Thyroid gland (tissue), 4 donors: ENCODE measurements around the gene IGF2R. TPM values are rescaled to one million over a fixed set of nuclear protein-coding genes. Genes with fewer than 3 reads are reported as not detected.
"Not testable (repeated sequence)": the region's sequence is repeated elsewhere in the genome, so short reads cannot be mapped to it uniquely, and the experiment has no call there.

ENCODE experiments used
- DNase-seq, 2 donors: peaks; one replicate each; pipeline ENCODE4 v3.0.0-alpha.2; 2019
- H3K27ac ChIP-seq, 3 donors: fragments of 200-600 bp; sonication (generic); 1 replicate in 2 of 3; 2 replicates in 1 of 3; pipeline ENCODE4 v1.5.1; 2016 to 2019; ENCODE audit warnings: mild to moderate bottlenecking in 1 of 3, moderate library complexity in 1 of 3
- H3K27me3 ChIP-seq: fragments of 200-600 bp; sonication (generic); one replicate; pipeline ENCODE4 v1.5.1; 2019
- H3K36me3 ChIP-seq, 2 donors: fragments of 200-600 bp; sonication (generic); one replicate each; pipeline ENCODE4 v1.5.1; 2016 to 2019
- H3K4me1 ChIP-seq, 2 donors: fragments of 200-600 bp; sonication (generic); one replicate each; pipeline ENCODE4 v1.5.1; 2017 to 2019
- H3K4me3 ChIP-seq, 3 donors: fragments of 200-600 bp; sonication (generic); replicated peaks in 1 of 3; 1 replicate in 2 of 3; 2 replicates in 1 of 3; pipeline ENCODE4 v1.5.1; 2016; ENCODE audit warnings: mild to moderate bottlenecking in 1 of 3
- H3K9me3 ChIP-seq: fragments of 200-600 bp; sonication (generic); one replicate; pipeline ENCODE4 v1.5.1; 2017
- CTCF ChIP-seq, 6 experiments: fragments of 200-600 bp in 3 of 6; fragments of 450-650 bp in 3 of 6; sonication (generic) in 3 of 6; IDR thresholded peaks; one replicate each; pipeline ENCODE4 v1.5.1; 2016 to 2019; ENCODE audit warnings: antibody characterized with exemption in 6 of 6, mild to moderate bottlenecking in 2 of 6, inconsistent platforms in 1 of 6, moderate library complexity in 1 of 6
- POLR2A ChIP-seq, 2 donors: fragments of 450-650 bp; IDR thresholded peaks; one replicate each; pipeline ENCODE4 v1.6.1; 2017; ENCODE audit warnings: antibody characterized with exemption in 2 of 2, mild to moderate bottlenecking in 2 of 2, moderate library complexity in 1 of 2
- WGBS, 2 donors: methylation state at CpG; one replicate each; pipeline ENCODE4 v1.1.5; 2017; 5-methylcytosine and 5-hydroxymethylcytosine counted together
- intact Hi-C: fragments of 100-400 bp; cut with DNase I; formaldehyde crosslinking; loops from one replicate; pipeline ENCODE4 v1.15.1; 2023
- total RNA-seq, 4 donors: library from RNA; depleted of rRNA; stranded (reverse); fragments of >200 nt; gene quantifications; one replicate each; pipeline ENCODE4 v1.2.3, GENCODE V29; 2016

IGF2R gene
- total RNA-seq, 4 donors from 2014 or later = 82.1 to 104 (median 94.2) TPM

GRCh38 chr6:160122744-160123143 lies 153.9 kb downstream of the IGF2R start:
- Histone ChIP-seq H3K27ac (no peak overlapping the region), H3K36me3 (no peaks in the 10 kb centered on the region), H3K4me3 (no peak overlapping the region), H3K9me3 (no peaks in the 10 kb centered on the region), H3K27me3 (no peaks in the 10 kb centered on the region), H3K4me1 (no peaks in the 10 kb centered on the region)
- intact Hi-C loops = no loop called here
- TF ChIP-seq POLR2A (IDR thresholded peaks at IDR 0.05) (no peak), CTCF (IDR thresholded peaks at IDR 0.05) (no peak)
- DNase-seq = no peak
- 98 to 99% methylated on average over 5 of the region's 5 CpGs for WGBS, 2 donors

- no peak for DNase-seq
- Histone ChIP-seq H3K27ac (no peak overlapping the region), H3K4me1 (no peaks in the 10 kb centered on the region), H3K9me3 (no peaks in the 10 kb centered on the region), H3K4me3 (no peak overlapping the region), H3K36me3 (no peaks in the 10 kb centered on the region), H3K27me3 (no peaks in the 10 kb centered on the region)
- 94 to 98% methylated on average over 2 of the region's 2 CpGs for WGBS, 2 donors
- intact Hi-C loops = no loop called here
- TF ChIP-seq POLR2A (IDR thresholded peaks at IDR 0.05) (no peak), CTCF (IDR thresholded peaks at IDR 0.05) (no peak)
These were observed 155.1 kb downstream of the IGF2R start for GRCh38 chr6:160124007-160124406.

- TF ChIP-seq CTCF (IDR thresholded peaks at IDR 0.05) (no peak), POLR2A (IDR thresholded peaks at IDR 0.05) (no peak)
- 95 to 96% methylated on average over 5 of the region's 5 CpGs for WGBS, 2 donors
- no peaks in the 10 kb centered on the region for H3K4me1 ChIP-seq
- H3K27me3 ChIP-seq = no peaks in the 10 kb centered on the region
- no peak overlapping the region for H3K27ac ChIP-seq
- no peak for DNase-seq
- no peaks in the 10 kb centered on the region for H3K36me3 ChIP-seq
- intact Hi-C loops = no loop called here
- H3K9me3 ChIP-seq = no peaks in the 10 kb centered on the region
- no peak overlapping the region for H3K4me3 ChIP-seq
These were observed 155.7 kb downstream of the IGF2R start for GRCh38 chr6:160124605-160125004.

GRCh38 chr6:160125105-160125504 lies 156.2 kb downstream of the IGF2R start:
- not testable (repeated sequence) for H3K27ac ChIP-seq

GRCh38 chr6:160127270-160128124 lies 158.6 kb downstream of the IGF2R start:
- WGBS, 2 donors = 92 to 95% methylated on average over 16 of the region's 16 CpGs
- Histone ChIP-seq H3K4me1 (no peaks in the 10 kb centered on the region), H3K4me3 (no peak overlapping the region), H3K9me3 (no peaks in the 10 kb centered on the region), H3K27ac (no peak overlapping the region), H3K36me3 (no peaks in the 10 kb centered on the region), H3K27me3 (no peaks in the 10 kb centered on the region)
- TF ChIP-seq POLR2A (IDR thresholded peaks at IDR 0.05) (no peak), CTCF (IDR thresholded peaks at IDR 0.05) (no peak)
- intact Hi-C loops = no loop called here
- no peak for DNase-seq

More at GRCh38 chr6:160125105-160125504, 156.2 kb downstream of the IGF2R start:
- intact Hi-C loops, H3K9me3 ChIP-seq, H3K4me1 ChIP-seq, H3K36me3 ChIP-seq, DNase-seq, H3K27me3 ChIP-seq, H3K4me3 ChIP-seq: not testable (repeated sequence)
- 93 to 94% methylated on average over 4 to 5 of the region's 5 CpGs for WGBS, 2 donors
